ENCODE data around the gene CAMSAP2. TPM values are rescaled to one million over a fixed set of nuclear protein-coding genes. Genes with fewer than 3 reads are reported as not detected.

CAMSAP2 gene
- total RNA-seq, 1 experiment from 2014 or later, result 23.4 TPM

- intact Hi-C loops (cut with micrococcal nuclease; ENCODE audit: unreplicated experiment), result no loop called here
- Histone ChIP-seq H3K4me1 (no peaks in the 10 kb centered on the region), H3K27me3 (replicated peaks; ENCODE audit: control insufficient read depth, insufficient read depth, low read length) (no peaks in the 10 kb centered on the region; the same call in 1 of the 2 replicates), H3K36me3 (ENCODE audit: control insufficient read depth, insufficient read depth, low read length) (no peaks in the 10 kb centered on the region), H3K9me3 (no peaks in the 10 kb centered on the region), H3K4me3 (ENCODE audit: low read depth, low read length) (no peak overlapping the region)
- Mint-ChIP-seq H3K27ac (ENCODE audit: unreplicated experiment) (no peak overlapping the region), H3K36me3 (ENCODE audit: insufficient read depth, unreplicated experiment) (no peaks in the 10 kb centered on the region), H3K9me3 (ENCODE audit: unreplicated experiment) (no peaks in the 10 kb centered on the region), H3K4me3 (ENCODE audit: unreplicated experiment) (no peak overlapping the region), H3K27me3 (ENCODE audit: insufficient read depth, unreplicated experiment) (no peaks in the 10 kb centered on the region), H3K4me1 (ENCODE audit: low read depth, unreplicated experiment) (no peaks in the 10 kb centered on the region)
- no peak for DNase-seq
- ChIA-PET POLR2A (no interaction called here), CTCF (no interaction called here)
- TF ChIP-seq CTCF (IDR thresholded peaks at IDR 0.05; ENCODE audit: insufficient read depth in 1 of 2, low read depth in 1 of 2, low read length in 1 of 2, severe bottlenecking in 1 of 2, unreplicated experiment in 1 of 2), result no peak
- no TSS peak for BruUV-seq (replicated peaks)
Measured at GRCh38 chr1:200883118-200883517, 144.4 kb downstream of the CAMSAP2 start.

DNA sequence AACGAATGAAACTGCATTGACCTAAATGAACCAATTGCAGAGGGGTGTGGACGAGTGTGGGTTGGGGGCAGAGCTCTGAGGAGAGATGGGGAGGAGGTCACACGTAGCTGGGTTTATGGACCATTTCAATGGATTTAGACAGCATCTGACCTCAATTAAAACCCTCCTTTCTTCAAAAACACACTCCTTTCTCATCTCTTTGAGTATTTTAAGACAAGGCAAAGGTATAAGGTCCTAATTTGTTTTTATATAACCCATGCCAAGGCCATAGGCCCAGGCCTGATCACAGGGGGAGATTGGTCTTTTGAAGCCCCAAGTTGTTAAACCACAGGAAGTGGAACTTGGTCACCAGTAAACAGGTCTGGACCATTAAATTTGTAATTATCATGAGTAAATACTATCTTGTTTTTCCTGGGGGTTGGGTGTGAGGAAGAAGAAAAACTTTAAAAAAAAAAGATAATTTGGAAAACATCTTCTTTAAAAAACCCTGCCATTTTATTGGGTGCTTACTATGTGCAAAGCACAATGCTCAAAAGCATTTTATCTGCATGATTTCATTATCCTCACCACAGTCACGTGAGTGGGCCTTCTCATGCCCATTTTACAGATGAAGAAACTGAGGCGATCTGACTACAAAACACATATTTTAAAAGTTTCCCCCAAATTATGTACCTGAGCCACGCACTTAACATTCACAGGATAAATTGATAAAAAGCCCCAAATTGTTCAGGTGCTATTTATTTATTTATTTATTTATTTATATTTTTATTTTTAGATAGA is 147.1 kb downstream of the CAMSAP2 start:
- intact Hi-C loops (cut with micrococcal nuclease; ENCODE audit: unreplicated experiment), result no loop called here
- H3K4me1 Mint-ChIP-seq (ENCODE audit: low read depth, unreplicated experiment), result peaks cover 19% of the 10 kb centered on the region
- CTCF ChIA-PET, result no interaction called here

GRCh38 chr1:200886594-200886993 is 147.9 kb downstream of the CAMSAP2 start:
- intact Hi-C loops (cut with micrococcal nuclease; ENCODE audit: unreplicated experiment), result no loop called here
- Mint-ChIP-seq H3K4me1 (ENCODE audit: low read depth, unreplicated experiment) (peaks cover 20% of the 10 kb centered on the region), H3K36me3 (ENCODE audit: insufficient read depth, unreplicated experiment) (peaks cover 12% of the 10 kb centered on the region), H3K4me3 (ENCODE audit: unreplicated experiment) (no peak overlapping the region), H3K27ac (ENCODE audit: unreplicated experiment) (no peak overlapping the region), H3K27me3 (ENCODE audit: insufficient read depth, unreplicated experiment) (no peaks in the 10 kb centered on the region), H3K9me3 (ENCODE audit: unreplicated experiment) (no peaks in the 10 kb centered on the region)
- no TSS peak for BruUV-seq (replicated peaks)
- Histone ChIP-seq H3K27me3 (replicated peaks; ENCODE audit: control insufficient read depth, insufficient read depth, low read length) (no peaks in the 10 kb centered on the region), H3K36me3 (ENCODE audit: control insufficient read depth, insufficient read depth, low read length) (no peaks in the 10 kb centered on the region), H3K4me1 (peaks cover 7% of the 10 kb centered on the region), H3K4me3 (ENCODE audit: low read depth, low read length) (no peak overlapping the region), H3K9me3 (no peaks in the 10 kb centered on the region)
- TF ChIP-seq CTCF (IDR thresholded peaks at IDR 0.05; ENCODE audit: insufficient read depth in 1 of 2, low read depth in 1 of 2, low read length in 1 of 2, severe bottlenecking in 1 of 2, unreplicated experiment in 1 of 2), result no peak
- CTCF ChIA-PET, result no interaction called here
- POLR2A ChIA-PET, result no interaction called here
- DNase-seq, result no peak

More for the DNA sequence above, 147.1 kb downstream of the CAMSAP2 start:
- H3K4me3 Mint-ChIP-seq (ENCODE audit: unreplicated experiment), result no peak overlapping the region
- no peak overlapping the region for H3K4me3 ChIP-seq (ENCODE audit: low read depth, low read length)
- no peaks in the 10 kb centered on the region for H3K27me3 Mint-ChIP-seq (ENCODE audit: insufficient read depth, unreplicated experiment)
- no peaks in the 10 kb centered on the region for H3K27me3 ChIP-seq (replicated peaks; ENCODE audit: control insufficient read depth, insufficient read depth, low read length)
- no peak overlapping the region for H3K27ac Mint-ChIP-seq (ENCODE audit: unreplicated experiment)
- H3K4me1 ChIP-seq, result peaks cover 7% of the 10 kb centered on the region
- no peak for DNase-seq
- no peaks in the 10 kb centered on the region for H3K9me3 Mint-ChIP-seq (ENCODE audit: unreplicated experiment)
- H3K36me3 ChIP-seq (ENCODE audit: control insufficient read depth, insufficient read depth, low read length), result no peaks in the 10 kb centered on the region
- no peaks in the 10 kb centered on the region for H3K9me3 ChIP-seq
- BruUV-seq (replicated peaks), result no TSS peak
- POLR2A ChIA-PET, result no interaction called here
- H3K36me3 Mint-ChIP-seq (ENCODE audit: insufficient read depth, unreplicated experiment), result peaks cover 4% of the 10 kb centered on the region
- TF ChIP-seq CTCF (IDR thresholded peaks at IDR 0.05; ENCODE audit: insufficient read depth in 1 of 2, low read depth in 1 of 2, low read length in 1 of 2, severe bottlenecking in 1 of 2, unreplicated experiment in 1 of 2), result no peak
